AG04450 (cell line): Measurements from ENCODE around the gene TSHZ2. TPM values are rescaled to one million over a fixed set of nuclear protein-coding genes. Genes with fewer than 3 reads are reported as not detected.

ENCODE experiments used
- CTCF ChIA-PET: fragments of 300-600, 350-600 bp; formaldehyde crosslinking; extraction: SDS; loops from one replicate; lab custom pipeline; 2022; ENCODE audit warnings: antibody characterized with exemption, inconsistent platforms; lab: Charles Lee
- POLR2A ChIA-PET: fragments of 350-600 bp; formaldehyde crosslinking; extraction: SDS; loops from one replicate; lab custom pipeline; 2021; ENCODE audit warnings: antibody characterized with exemption, inconsistent platforms; lab: Yijun Ruan, JAX
- DNase-seq: peaks from one replicate; pipeline ENCODE4 v3.0.0-alpha.2; 2011; ENCODE audit warnings: low read depth, low spot score
- H3K27ac ChIP-seq: one replicate; pipeline ENCODE4 v1.5.1; 2012; ENCODE audit warnings: low read depth, low read length, control low read depth
- H3K27me3 ChIP-seq: one replicate; pipeline ENCODE4 v1.6.0; 2012; ENCODE audit warnings: low read length; ENCODE audit not compliant: control insufficient read depth, insufficient read depth
- H3K4me3 ChIP-seq: 2 replicates; pipeline ENCODE4 v1.5.1; 2011; ENCODE audit warnings: mild to moderate bottlenecking, low read depth, low read length, control low read depth
- H3K9me3 ChIP-seq: 2 replicates; pipeline ENCODE4 v1.5.1; 2012; ENCODE audit warnings: low read length; ENCODE audit not compliant: control insufficient read depth, insufficient read depth
- polyA plus RNA-seq: library from polyadenylated mRNA; depleted of rRNA; stranded (reverse); fragments of >200 nt; gene quantifications from 2 replicates; pipeline ENCODE4 v1.2.3, GENCODE V29; 2011
- TF ChIP-seq, protein P1 (sequence below): IDR thresholded peaks from 2 replicates; pipeline ENCODE4 v1.5.1; 2011; ENCODE audit warnings: low read depth, low read length, control low read depth, inconsistent platforms

TSHZ2 gene
- polyA plus RNA-seq, 1 experiment, result not detected

DNA sequence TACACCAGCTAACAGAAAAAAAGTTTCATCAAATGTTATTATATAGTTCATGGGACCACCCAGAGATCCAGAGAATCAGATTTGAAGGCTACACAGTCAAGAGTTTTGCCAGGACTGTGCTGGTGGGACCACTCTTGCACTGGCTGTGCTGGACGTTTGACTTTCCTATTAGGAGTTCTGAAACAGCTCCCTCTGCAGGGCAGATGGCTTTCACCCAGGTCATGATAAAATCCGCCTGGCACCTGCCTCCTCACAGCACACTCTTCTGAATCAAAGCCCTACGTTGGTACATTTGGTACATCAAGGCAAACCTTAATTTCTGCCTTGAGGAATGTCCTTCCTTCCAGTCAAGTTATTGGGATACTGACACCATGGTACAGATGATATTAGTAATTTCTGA, 319.4 kb downstream of the TSHZ2 start:
- no peak overlapping the region for H3K27ac ChIP-seq
- no peak overlapping the region for H3K4me3 ChIP-seq
- no peaks in the 10 kb centered on the region for H3K27me3 ChIP-seq
- ChIA-PET POLR2A (no interaction called here), CTCF (no interaction called here)
- no peak for DNase-seq
- H3K9me3 ChIP-seq, result no peaks in the 10 kb centered on the region
- TF ChIP-seq, protein P1, sequence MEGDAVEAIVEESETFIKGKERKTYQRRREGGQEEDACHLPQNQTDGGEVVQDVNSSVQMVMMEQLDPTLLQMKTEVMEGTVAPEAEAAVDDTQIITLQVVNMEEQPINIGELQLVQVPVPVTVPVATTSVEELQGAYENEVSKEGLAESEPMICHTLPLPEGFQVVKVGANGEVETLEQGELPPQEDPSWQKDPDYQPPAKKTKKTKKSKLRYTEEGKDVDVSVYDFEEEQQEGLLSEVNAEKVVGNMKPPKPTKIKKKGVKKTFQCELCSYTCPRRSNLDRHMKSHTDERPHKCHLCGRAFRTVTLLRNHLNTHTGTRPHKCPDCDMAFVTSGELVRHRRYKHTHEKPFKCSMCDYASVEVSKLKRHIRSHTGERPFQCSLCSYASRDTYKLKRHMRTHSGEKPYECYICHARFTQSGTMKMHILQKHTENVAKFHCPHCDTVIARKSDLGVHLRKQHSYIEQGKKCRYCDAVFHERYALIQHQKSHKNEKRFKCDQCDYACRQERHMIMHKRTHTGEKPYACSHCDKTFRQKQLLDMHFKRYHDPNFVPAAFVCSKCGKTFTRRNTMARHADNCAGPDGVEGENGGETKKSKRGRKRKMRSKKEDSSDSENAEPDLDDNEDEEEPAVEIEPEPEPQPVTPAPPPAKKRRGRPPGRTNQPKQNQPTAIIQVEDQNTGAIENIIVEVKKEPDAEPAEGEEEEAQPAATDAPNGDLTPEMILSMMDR, result no peak; the same call in 1 of the 2 replicates

DNA sequence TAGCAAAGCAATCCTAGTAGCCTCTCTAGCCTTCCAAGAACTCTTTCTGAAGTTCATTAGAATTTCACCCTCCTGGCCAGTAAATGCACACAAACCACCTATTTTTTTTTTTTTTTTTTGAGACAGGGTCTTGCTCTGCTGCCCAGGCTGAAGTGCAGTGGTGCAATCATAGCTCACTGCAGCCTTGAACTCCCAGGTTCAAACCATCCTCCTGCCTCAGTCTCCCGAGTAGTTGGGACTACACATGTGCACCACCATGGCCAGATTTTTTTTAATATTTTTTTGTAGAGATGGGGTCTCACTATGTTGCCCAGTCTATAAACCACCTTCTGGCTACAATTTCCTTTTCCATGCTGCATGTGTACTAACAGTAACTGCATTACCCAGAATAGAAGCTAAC, 320.2 kb downstream of the TSHZ2 start:
- TF ChIP-seq, protein P1, result no peak
- no peak for DNase-seq
- no peaks in the 10 kb centered on the region for H3K9me3 ChIP-seq
- H3K4me3 ChIP-seq, result no peak overlapping the region
- ChIA-PET CTCF (no interaction called here), POLR2A (no interaction called here)
- no peak overlapping the region for H3K27ac ChIP-seq
- no peaks in the 10 kb centered on the region for H3K27me3 ChIP-seq

DNA sequence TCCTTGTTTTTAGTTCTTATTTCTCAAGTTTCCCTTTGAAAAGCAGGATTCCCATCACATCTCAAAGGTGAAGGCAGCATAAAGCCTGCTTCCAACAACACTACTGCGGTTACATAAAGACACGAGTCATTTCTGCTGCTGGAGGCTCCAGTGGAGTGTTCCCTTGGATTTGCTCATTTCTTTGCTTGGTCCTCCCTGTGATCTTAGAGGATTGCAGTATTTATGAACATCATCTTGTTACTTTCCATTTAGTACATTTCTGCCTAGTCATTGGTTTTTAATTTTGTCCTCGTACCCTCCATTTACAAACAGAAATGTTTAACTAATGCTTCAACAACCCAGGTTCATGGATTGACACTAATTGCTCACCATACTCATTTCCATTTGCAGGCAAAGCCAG, 322.6 kb downstream of the TSHZ2 start:
- Histone ChIP-seq H3K4me3 (no peak overlapping the region), H3K9me3 (no peaks in the 10 kb centered on the region), H3K27ac (no peak overlapping the region), H3K27me3 (no peaks in the 10 kb centered on the region)
- no peak for DNase-seq
- TF ChIP-seq, protein P1, result no peak
- ChIA-PET POLR2A (no interaction called here), CTCF (no interaction called here)

DNA sequence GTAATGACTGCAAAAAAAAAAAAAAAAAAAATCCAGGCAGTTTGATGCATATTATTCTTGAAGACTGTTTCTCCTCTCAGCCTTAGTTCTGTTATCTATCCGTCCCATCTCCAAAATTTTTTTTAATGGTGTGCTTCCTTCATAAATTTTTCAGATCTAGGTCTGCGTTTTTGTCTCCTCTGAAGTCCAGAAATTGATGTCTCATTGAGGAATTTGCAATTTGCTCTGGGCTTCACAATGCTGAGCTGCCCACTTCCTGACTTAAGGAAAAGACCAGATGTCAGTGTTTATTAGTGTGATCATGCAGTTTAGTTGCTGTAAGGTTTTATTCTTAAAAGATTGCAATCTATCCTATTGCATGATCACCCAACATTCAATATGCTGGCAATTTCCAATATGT, 323.9 kb downstream of the TSHZ2 start:
- Histone ChIP-seq H3K27me3 (no peaks in the 10 kb centered on the region), H3K27ac (no peak overlapping the region), H3K4me3 (no peak overlapping the region), H3K9me3 (no peaks in the 10 kb centered on the region)
- ChIA-PET POLR2A (interaction anchor here (0.6 kb wide), 1 partner anchor 645 kb away, joined by 4 read pairs; no protein-coding TSS in a partner anchor), CTCF (no interaction called here)
- no peak for DNase-seq
- TF ChIP-seq, protein P1, result no peak

DNA sequence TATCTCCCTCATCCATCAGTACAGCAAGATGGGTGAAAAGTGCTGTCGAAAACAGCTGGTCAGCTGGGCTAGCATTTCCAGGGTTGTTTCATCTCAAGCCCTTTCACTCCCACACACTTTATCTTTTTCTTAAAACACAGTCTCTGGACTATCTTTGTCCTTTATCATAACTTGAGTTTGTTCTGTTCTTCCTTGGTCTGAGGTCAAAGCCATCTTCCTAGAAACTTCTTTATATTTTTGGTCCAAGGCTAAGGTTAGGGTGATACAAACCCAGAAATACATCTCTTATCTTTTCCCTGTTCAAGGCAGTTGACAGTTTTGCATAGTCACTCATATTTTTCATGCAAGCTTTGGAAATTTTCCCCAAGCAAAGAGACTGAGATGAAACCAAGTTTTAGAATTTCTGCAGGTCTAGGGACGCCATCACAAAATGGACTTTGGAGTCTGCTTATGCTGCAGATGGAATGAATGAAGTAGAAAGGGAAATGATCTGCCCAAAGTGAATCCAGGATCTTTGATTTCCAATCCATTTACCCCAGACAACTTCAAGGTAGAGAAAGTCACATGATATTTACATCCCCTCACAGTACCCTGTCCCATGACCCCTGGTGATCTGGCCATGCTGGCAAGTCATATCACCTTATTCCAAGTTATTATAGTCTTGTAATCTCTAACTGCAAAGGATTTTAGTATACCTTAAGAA, 324.4 kb downstream of the TSHZ2 start:
- Histone ChIP-seq H3K9me3 (no peaks in the 10 kb centered on the region), H3K4me3 (no peak overlapping the region), H3K27me3 (no peaks in the 10 kb centered on the region), H3K27ac (no peak overlapping the region)
- DNase-seq, result no peak
- ChIA-PET POLR2A (no interaction called here), CTCF (interaction anchor here (0.7 kb wide), 1 partner anchor 33 kb away, joined by 6 read pairs; no protein-coding TSS in a partner anchor)
- TF ChIP-seq, protein P1, result no peak
